ENCODE results near the gene SUGP2.

DNA sequence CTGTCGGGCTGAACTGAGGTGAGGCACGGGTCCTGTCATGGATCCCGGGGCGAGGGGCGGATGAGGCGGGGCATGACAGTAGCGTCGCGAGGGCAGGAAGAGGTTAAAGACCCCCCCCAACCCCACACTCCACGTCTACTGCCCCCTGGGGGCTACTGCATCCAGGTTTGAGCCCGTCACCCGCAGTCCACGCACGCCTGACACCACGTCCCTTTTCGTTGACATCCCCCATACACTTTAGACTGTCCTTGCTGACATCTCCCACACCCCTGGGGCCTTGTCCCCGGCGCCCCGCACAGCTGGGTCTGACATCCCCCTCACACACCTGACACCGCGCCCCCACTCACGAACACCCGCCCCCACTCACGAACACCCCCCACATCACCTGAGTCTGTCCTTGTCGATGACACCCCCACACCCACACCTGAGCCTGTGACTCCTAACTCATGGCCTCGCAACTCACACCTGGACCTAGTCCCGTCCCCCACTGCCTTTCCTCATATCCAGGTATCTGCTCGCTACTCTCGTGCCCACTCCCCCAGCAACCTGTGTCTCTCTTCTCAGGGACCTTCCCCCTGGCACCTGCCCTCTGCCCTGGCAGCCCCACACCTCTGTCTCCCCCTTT lies 30.9 kb upstream of the SUGP2 start:
- TF ChIP-seq CTCF (IDR thresholded peaks at IDR 0.05) (peak in 3 of 5 experiments; percentile 12 to 43 (median 25)), POLR2AphosphoS5 (IDR thresholded peaks at IDR 0.05) (no peak)

Data from transverse colon (tissue), 4 donors.